Liver (tissue), 9 donors: ENCODE measurements around the gene CUL5. TPM values are rescaled to one million over a fixed set of nuclear protein-coding genes. Genes with fewer than 3 reads are reported as not detected.
A peak's percentile ranks its signal among the peaks of the same experiment; 100 is the strongest.

Experiments used
- DNase-seq: peaks from one replicate; pipeline ENCODE4 v3.0.0-alpha.2; 2017; ENCODE audit warnings: low spot score
- H3K27ac ChIP-seq, 2 donors: one replicate each; pipeline ENCODE4 v1.7.0; 2013; ENCODE audit warnings: inconsistent platforms in 2 of 2, low read length in 2 of 2, control low read depth in 1 of 2, low read depth in 1 of 2, mild to moderate bottlenecking in 1 of 2
- H3K27me3 ChIP-seq, 4 donors: one replicate each; pipeline versions ENCODE4 v1.6.1 to v1.7.0; 2013; ENCODE audit warnings: low read length in 3 of 4, inconsistent platforms in 1 of 4, mild to moderate bottlenecking in 1 of 4, moderate library complexity in 1 of 4; ENCODE audit not compliant: control insufficient read depth in 4 of 4, insufficient read depth in 4 of 4
- H3K36me3 ChIP-seq, 4 donors: one replicate each; pipeline versions ENCODE4 v1.6.1 to v1.7.0; 2013; ENCODE audit warnings: low read length in 3 of 4, mild to moderate bottlenecking in 3 of 4, low read depth in 1 of 4, moderate library complexity in 1 of 4; ENCODE audit not compliant: control insufficient read depth in 4 of 4, insufficient read depth in 3 of 4
- H3K4me1 ChIP-seq, 4 donors: one replicate each; pipeline versions ENCODE4 v1.6.1 to v1.7.0; 2013; ENCODE audit warnings: low read length in 3 of 4, mild to moderate bottlenecking in 3 of 4, moderate library complexity in 1 of 4; ENCODE audit not compliant: control insufficient read depth in 4 of 4, insufficient read depth in 4 of 4
- H3K4me3 ChIP-seq, 3 donors: one replicate each; pipeline versions ENCODE4 v1.6.1 to v1.7.0; 2013; ENCODE audit warnings: low read length in 3 of 3, control low read depth in 1 of 3, low read depth in 1 of 3, mild to moderate bottlenecking in 1 of 3
- H3K9ac ChIP-seq, 2 donors: one replicate each; pipeline ENCODE4 v1.7.0; 2013; ENCODE audit warnings: low read length in 2 of 2, mild to moderate bottlenecking in 2 of 2, moderate library complexity in 2 of 2, control low read depth in 1 of 2, low read depth in 1 of 2
- H3K9me3 ChIP-seq, 4 donors: one replicate each; pipeline versions ENCODE4 v1.6.1 to v1.7.0; 2013; ENCODE audit warnings: low read length in 3 of 4; ENCODE audit not compliant: control insufficient read depth in 4 of 4
- EGR1 ChIP-seq, 2 donors: IDR thresholded peaks; 2 replicates each; pipeline ENCODE4 v1.6.1; 2016 to 2018; ENCODE audit warnings: antibody characterized with exemption in 2 of 2, low read depth in 2 of 2
- FOXA2 ChIP-seq: IDR thresholded peaks from 2 replicates; pipeline ENCODE4 v1.6.1; 2016; ENCODE audit warnings: antibody characterized with exemption
- HNF4A ChIP-seq, 2 donors: conservative IDR thresholded peaks; 2 replicates each; pipeline ENCODE4 v1.6.1; 2016; ENCODE audit warnings: antibody characterized with exemption in 2 of 2, mild to moderate bottlenecking in 2 of 2
- NR2F2 ChIP-seq: IDR thresholded peaks from 2 replicates; pipeline ENCODE4 v1.6.1; 2016; ENCODE audit warnings: antibody characterized with exemption
- SP1 ChIP-seq: IDR thresholded peaks from 2 replicates; pipeline ENCODE4 v1.6.1; 2018; ENCODE audit warnings: antibody characterized with exemption, mild to moderate bottlenecking
- YY1 ChIP-seq: IDR thresholded peaks from 2 replicates; pipeline ENCODE4 v1.6.1; 2016; ENCODE audit warnings: antibody characterized with exemption, mild to moderate bottlenecking
- WGBS: extraction: QIAGEN DNeasy Blood & Tissue Kit; methylation state at CpG from one replicate; pipeline ENCODE4 v1.1.7; 2013; 5-methylcytosine and 5-hydroxymethylcytosine counted together
- polyA plus RNA-seq, 2 donors: library from polyadenylated mRNA; stranded (reverse) in 1 of 2; unstranded in 1 of 2; fragments of 200-250 nt in 1 of 2; fragments of >200 nt in 1 of 2; fragmentation: Nextera tagmentation in 1 of 2; extraction: Ambion mirVana in 1 of 2; gene quantifications; one replicate each; pipeline versions ENCODE4 v1.2.1 to v1.2.3, GENCODE V29; 2013 to 2015
- total RNA-seq, 2 donors: library from RNA; depleted of rRNA; stranded (reverse); fragments of >200 nt; gene quantifications; one replicate each; pipeline ENCODE4 v1.2.3, GENCODE V29; 2014
- TF ChIP-seq, protein P1 (sequence below): fragments of 150-350 bp; IDR thresholded peaks from 2 replicates; pipeline ENCODE4 v1.5.1; 2017; ENCODE audit warnings: improper control_type of control experiment, low read depth, low read length; ENCODE audit not compliant: missing input control
- TF ChIP-seq, protein P2 (sequence below): IDR thresholded peaks from 2 replicates; pipeline ENCODE4 v1.6.1; 2016; ENCODE audit warnings: antibody characterized with exemption
- TF ChIP-seq, protein P3 (sequence below): IDR thresholded peaks from 2 replicates; pipeline ENCODE4 v1.6.1; 2016; ENCODE audit warnings: antibody characterized with exemption, mild to moderate bottlenecking
- TF ChIP-seq, protein P4 (sequence below): IDR thresholded peaks from 2 replicates; pipeline ENCODE4 v1.6.1; 2016; ENCODE audit warnings: antibody characterized with exemption
- donor health status: healthy.
- donor health status: healthy.
- donor health status: healthy.
- donor health status: healthy.
- donor health status: healthy.

CUL5 gene
- total and polyA plus RNA-seq, 4 donors: 5.6 to 21.1 (median 12.9) TPM

DNA sequence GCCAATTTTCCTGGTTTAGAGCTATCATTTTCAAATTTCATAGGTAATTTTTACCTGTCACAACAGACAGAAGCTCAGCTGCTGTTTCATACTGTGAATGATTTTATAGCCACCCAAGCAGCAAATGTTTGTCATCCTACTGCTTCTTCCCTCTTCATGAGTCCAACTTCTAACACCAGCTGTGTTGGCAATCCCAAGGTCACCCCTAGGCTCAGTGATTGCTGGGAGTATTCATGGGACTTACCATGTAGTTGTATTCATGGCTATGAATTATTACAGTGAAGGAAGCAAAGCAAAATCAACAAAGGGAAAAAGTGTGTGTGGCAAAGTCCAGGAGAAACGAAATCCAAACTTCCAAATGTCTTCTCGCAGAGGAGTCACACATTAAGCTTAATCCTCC lies 28.5 kb downstream of the CUL5 start (continued):
- TF ChIP-seq, protein P1, sequence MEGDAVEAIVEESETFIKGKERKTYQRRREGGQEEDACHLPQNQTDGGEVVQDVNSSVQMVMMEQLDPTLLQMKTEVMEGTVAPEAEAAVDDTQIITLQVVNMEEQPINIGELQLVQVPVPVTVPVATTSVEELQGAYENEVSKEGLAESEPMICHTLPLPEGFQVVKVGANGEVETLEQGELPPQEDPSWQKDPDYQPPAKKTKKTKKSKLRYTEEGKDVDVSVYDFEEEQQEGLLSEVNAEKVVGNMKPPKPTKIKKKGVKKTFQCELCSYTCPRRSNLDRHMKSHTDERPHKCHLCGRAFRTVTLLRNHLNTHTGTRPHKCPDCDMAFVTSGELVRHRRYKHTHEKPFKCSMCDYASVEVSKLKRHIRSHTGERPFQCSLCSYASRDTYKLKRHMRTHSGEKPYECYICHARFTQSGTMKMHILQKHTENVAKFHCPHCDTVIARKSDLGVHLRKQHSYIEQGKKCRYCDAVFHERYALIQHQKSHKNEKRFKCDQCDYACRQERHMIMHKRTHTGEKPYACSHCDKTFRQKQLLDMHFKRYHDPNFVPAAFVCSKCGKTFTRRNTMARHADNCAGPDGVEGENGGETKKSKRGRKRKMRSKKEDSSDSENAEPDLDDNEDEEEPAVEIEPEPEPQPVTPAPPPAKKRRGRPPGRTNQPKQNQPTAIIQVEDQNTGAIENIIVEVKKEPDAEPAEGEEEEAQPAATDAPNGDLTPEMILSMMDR: no peak
- TF ChIP-seq NR2F2: no peak

DNA sequence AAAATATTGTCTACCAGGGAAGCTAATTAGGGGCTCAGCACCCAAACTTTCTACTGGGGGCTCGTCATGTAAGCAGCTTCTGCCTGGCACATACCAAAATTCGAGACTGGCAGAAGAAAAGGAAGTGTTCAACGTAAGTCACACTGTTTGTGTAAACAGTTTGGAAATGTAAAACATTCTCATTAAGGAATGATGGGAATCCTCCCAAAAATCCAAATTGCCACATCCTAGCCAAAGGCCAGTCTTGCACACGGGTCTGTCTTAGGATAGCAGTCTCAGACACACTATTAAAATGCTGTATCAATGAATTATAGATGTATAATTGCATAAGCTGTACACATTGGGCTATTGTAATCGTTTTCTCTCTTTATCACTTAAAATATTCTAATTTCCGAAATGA lies 28.9 kb downstream of the CUL5 start:
- no peak overlapping the region for H3K9ac ChIP-seq
- no peaks in the 10 kb centered on the region for H3K4me1 ChIP-seq
- 61% methylated on average over 6 of the region's 6 CpGs for WGBS
- TF ChIP-seq, protein P2, sequence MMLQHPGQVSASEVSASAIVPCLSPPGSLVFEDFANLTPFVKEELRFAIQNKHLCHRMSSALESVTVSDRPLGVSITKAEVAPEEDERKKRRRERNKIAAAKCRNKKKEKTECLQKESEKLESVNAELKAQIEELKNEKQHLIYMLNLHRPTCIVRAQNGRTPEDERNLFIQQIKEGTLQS: no peak
- peak in 1 of 2 donors; percentile 22 for TF ChIP-seq HNF4A (conservative IDR thresholded peaks at IDR 0.05)
- no peaks in the 10 kb centered on the region for H3K27me3 ChIP-seq
- DNase-seq: no peak
- H3K36me3 ChIP-seq: peaks cover 0 to 12% (median 2%) of the 10 kb centered on the region in 4 donors
- no peak overlapping the region for H3K27ac ChIP-seq
- H3K4me3 ChIP-seq: no peak overlapping the region
- no peaks in the 10 kb centered on the region for H3K9me3 ChIP-seq

DNA sequence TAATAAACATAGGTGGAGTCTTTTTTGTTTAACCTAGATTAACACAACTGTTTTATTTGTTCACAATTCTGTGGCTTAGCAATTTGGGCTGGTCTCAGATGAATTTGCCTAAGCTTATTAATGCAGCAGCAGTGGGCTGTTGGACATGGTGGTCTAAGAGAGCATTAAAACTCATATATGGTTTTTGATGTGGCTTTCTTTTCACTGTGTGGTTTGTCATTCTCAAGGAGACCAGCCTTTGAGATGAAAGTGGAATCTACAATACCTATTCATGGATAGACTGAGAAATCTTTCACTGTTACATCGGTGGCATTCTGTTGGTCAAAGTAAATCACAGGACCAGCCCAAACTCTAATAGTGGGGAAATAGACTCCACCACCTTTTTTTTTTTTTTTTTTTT lies 39.6 kb downstream of the CUL5 start:
- 94% methylated on average over 1 of the region's 1 CpG for WGBS
- Histone ChIP-seq H3K4me3 (no peak overlapping the region), H3K36me3 (peaks cover 3 to 8% (median 6%) of the 10 kb centered on the region in 4 donors)

More for the DNA sequence above, 39.6 kb downstream of the CUL5 start:
- no peak overlapping the region for H3K27ac ChIP-seq
- H3K9ac ChIP-seq: no peak overlapping the region
- no peaks in the 10 kb centered on the region for H3K9me3 ChIP-seq
- no peaks in the 10 kb centered on the region for H3K27me3 ChIP-seq
- no peak for DNase-seq
- H3K4me1 ChIP-seq: no peaks in the 10 kb centered on the region
- TF ChIP-seq YY1: no peak
- TF ChIP-seq, protein P1: no peak
- TF ChIP-seq, protein P2: no peak
- TF ChIP-seq SP1: no peak
- TF ChIP-seq FOXA2: no peak
- no peak for TF ChIP-seq EGR1 (IDR thresholded peaks at IDR 0.05; ENCODE audit: low read depth in 2 of 2)
- TF ChIP-seq, protein P3, sequence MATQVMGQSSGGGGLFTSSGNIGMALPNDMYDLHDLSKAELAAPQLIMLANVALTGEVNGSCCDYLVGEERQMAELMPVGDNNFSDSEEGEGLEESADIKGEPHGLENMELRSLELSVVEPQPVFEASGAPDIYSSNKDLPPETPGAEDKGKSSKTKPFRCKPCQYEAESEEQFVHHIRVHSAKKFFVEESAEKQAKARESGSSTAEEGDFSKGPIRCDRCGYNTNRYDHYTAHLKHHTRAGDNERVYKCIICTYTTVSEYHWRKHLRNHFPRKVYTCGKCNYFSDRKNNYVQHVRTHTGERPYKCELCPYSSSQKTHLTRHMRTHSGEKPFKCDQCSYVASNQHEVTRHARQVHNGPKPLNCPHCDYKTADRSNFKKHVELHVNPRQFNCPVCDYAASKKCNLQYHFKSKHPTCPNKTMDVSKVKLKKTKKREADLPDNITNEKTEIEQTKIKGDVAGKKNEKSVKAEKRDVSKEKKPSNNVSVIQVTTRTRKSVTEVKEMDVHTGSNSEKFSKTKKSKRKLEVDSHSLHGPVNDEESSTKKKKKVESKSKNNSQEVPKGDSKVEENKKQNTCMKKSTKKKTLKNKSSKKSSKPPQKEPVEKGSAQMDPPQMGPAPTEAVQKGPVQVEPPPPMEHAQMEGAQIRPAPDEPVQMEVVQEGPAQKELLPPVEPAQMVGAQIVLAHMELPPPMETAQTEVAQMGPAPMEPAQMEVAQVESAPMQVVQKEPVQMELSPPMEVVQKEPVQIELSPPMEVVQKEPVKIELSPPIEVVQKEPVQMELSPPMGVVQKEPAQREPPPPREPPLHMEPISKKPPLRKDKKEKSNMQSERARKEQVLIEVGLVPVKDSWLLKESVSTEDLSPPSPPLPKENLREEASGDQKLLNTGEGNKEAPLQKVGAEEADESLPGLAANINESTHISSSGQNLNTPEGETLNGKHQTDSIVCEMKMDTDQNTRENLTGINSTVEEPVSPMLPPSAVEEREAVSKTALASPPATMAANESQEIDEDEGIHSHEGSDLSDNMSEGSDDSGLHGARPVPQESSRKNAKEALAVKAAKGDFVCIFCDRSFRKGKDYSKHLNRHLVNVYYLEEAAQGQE: no peak
- TF ChIP-seq, protein P4, sequence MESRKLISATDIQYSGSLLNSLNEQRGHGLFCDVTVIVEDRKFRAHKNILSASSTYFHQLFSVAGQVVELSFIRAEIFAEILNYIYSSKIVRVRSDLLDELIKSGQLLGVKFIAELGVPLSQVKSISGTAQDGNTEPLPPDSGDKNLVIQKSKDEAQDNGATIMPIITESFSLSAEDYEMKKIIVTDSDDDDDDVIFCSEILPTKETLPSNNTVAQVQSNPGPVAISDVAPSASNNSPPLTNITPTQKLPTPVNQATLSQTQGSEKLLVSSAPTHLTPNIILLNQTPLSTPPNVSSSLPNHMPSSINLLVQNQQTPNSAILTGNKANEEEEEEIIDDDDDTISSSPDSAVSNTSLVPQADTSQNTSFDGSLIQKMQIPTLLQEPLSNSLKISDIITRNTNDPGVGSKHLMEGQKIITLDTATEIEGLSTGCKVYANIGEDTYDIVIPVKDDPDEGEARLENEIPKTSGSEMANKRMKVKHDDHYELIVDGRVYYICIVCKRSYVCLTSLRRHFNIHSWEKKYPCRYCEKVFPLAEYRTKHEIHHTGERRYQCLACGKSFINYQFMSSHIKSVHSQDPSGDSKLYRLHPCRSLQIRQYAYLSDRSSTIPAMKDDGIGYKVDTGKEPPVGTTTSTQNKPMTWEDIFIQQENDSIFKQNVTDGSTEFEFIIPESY: no peak
